ENCODE measurements around the gene EXOC6.

Gene EXOC6

GRCh38 chr10:92891885-92892690 is 43.8 kb downstream of the EXOC6 start (continued):
- TF ChIP-seq ZFP69B (tag by site-specific recombination; IDR thresholded peaks at IDR 0.05), result no peak
- TF ChIP-seq ZNF510 (tag by site-specific recombination; IDR thresholded peaks at IDR 0.05; ENCODE audit: insufficient replicate concordance), result no peak
- no peak for TF ChIP-seq ZNF514 (tag by site-specific recombination; IDR thresholded peaks at IDR 0.05)
- TF ChIP-seq ZNF548 (tag by site-specific recombination; IDR thresholded peaks at IDR 0.05), result no peak
- 0 out of 2 replicates have a peak, but pooled peaks have one; percentile 36 for TF ChIP-seq ZBTB17 (tag by site-specific recombination; IDR thresholded peaks at IDR 0.05)
- no peak for TF ChIP-seq SCRT2 (tag by site-specific recombination; IDR thresholded peaks at IDR 0.05)
- no peak for TF ChIP-seq ZNF704 (tag by site-specific recombination; IDR thresholded peaks at IDR 0.05)
- TF ChIP-seq FEZF1 (tag by site-specific recombination; IDR thresholded peaks at IDR 0.05), result peak; percentile 89
- no peak for TF ChIP-seq ZNF18 (tag by site-specific recombination; IDR thresholded peaks at IDR 0.05)
- TF ChIP-seq ZSCAN18 (tag by site-specific recombination; IDR thresholded peaks at IDR 0.05), result no peak
- TF ChIP-seq ZXDB (tag by site-specific recombination; IDR thresholded peaks at IDR 0.05), result peak; percentile 52
- TF ChIP-seq MEIS1 (CRISPR knock-in tag; IDR thresholded peaks at IDR 0.05; ENCODE audit: borderline replicate concordance), result no peak
- TF ChIP-seq ATF2 (tag by site-specific recombination; IDR thresholded peaks at IDR 0.05; ENCODE audit: low read depth), result no peak
- no peak for TF ChIP-seq ZNF561 (tag by site-specific recombination; IDR thresholded peaks at IDR 0.05; ENCODE audit: borderline replicate concordance)
- no peak; the same call in 1 of the 2 replicates for TF ChIP-seq ZIC2 (tag by site-specific recombination; IDR thresholded peaks at IDR 0.05)
- TF ChIP-seq ZNF211 (tag by site-specific recombination; IDR thresholded peaks at IDR 0.05; ENCODE audit: low read depth), result no peak
- no peak for TF ChIP-seq PRDM4 (tag by site-specific recombination; IDR thresholded peaks at IDR 0.05)
- no peak for TF ChIP-seq ZNF530 (tag by site-specific recombination; IDR thresholded peaks at IDR 0.05; ENCODE audit: low read depth)
- no peak for TF ChIP-seq ZBTB49 (tag by site-specific recombination; IDR thresholded peaks at IDR 0.05; ENCODE audit: low read depth)
- no peak for TF ChIP-seq ZNF174 (tag by site-specific recombination; IDR thresholded peaks at IDR 0.05)
- no peak for TF ChIP-seq ZNF26 (tag by site-specific recombination; IDR thresholded peaks at IDR 0.05)
- peak; percentile 89 for TF ChIP-seq HIC1 (tag by site-specific recombination; IDR thresholded peaks at IDR 0.05)
- TF ChIP-seq ZNF169 (tag by site-specific recombination; IDR thresholded peaks at IDR 0.05), result no peak
- no peak for TF ChIP-seq ZNF791 (tag by site-specific recombination; IDR thresholded peaks at IDR 0.05)

Data from HEK293 (cell line).